Type B pancreatic cell (in vitro differentiated cells): ENCODE measurements around the gene ECSCR. TPM values are rescaled to one million over a fixed set of nuclear protein-coding genes. Genes with fewer than 3 reads are reported as not detected.

ENCODE experiments used
- DNase-seq: peaks from one replicate; pipeline ENCODE4 v3.0.0; 2021; ENCODE audit warnings: mixed read lengths; ENCODE audit not compliant: unreplicated experiment; ENCODE audit errors: extremely low spot score
- H3K27ac Mint-ChIP-seq: 2 replicates; pipeline ENCODE4 v1.8.0; 2021; ENCODE audit warnings: mild to moderate bottlenecking, mixed read lengths
- H3K27me3 Mint-ChIP-seq: 2 replicates; pipeline ENCODE4 v1.8.0; 2021; ENCODE audit warnings: mixed read lengths
- H3K36me3 Mint-ChIP-seq: 2 replicates; pipeline ENCODE4 v1.8.0; 2021; ENCODE audit warnings: mixed read lengths
- H3K4me1 Mint-ChIP-seq: one replicate; pipeline ENCODE4 v1.8.0; 2021; ENCODE audit warnings: mixed read lengths; ENCODE audit not compliant: unreplicated experiment
- H3K4me3 Mint-ChIP-seq: 2 replicates; pipeline ENCODE4 v1.8.0; 2021; ENCODE audit warnings: mild to moderate bottlenecking, mixed read lengths
- H3K9me3 Mint-ChIP-seq: 2 replicates; pipeline ENCODE4 v1.8.0; 2021; ENCODE audit warnings: mixed read lengths
- CTCF ChIP-seq: fragments of 200-600 bp; sonication (generic); conservative IDR thresholded peaks from 2 replicates; pipeline ENCODE4 v1.5.0; 2021; ENCODE audit warnings: antibody characterized with exemption, mild to moderate bottlenecking
- total RNA-seq: library from RNA; stranded (reverse); gene quantifications from 2 replicates; pipeline ENCODE4 v1.2.1, GENCODE V29; 2021; ENCODE audit warnings: low replicate concordance

Gene ECSCR
- total RNA-seq, 1 donor from 2014 or later: not detected

GRCh38 chr5:139453683-139454567 is 8.6 kb downstream of the ECSCR start:
- no peak for DNase-seq
- Mint-ChIP-seq H3K4me1 (peaks cover 1% of the 10 kb centered on the region), H3K4me3 (no peak overlapping the region), H3K36me3 (no peaks in the 10 kb centered on the region), H3K27ac (no peak overlapping the region), H3K27me3 (peaks cover 2% of the 10 kb centered on the region), H3K9me3 (no peaks in the 10 kb centered on the region)
- no peak for TF ChIP-seq CTCF

GRCh38 chr5:139451878-139452660 is 10.5 kb downstream of the ECSCR start:
- no peak for TF ChIP-seq CTCF
- Mint-ChIP-seq H3K36me3 (no peaks in the 10 kb centered on the region), H3K4me1 (no peaks in the 10 kb centered on the region), H3K27me3 (peaks cover 5% of the 10 kb centered on the region), H3K27ac (no peak overlapping the region), H3K9me3 (no peaks in the 10 kb centered on the region), H3K4me3 (no peak overlapping the region)
- no peak for DNase-seq

GRCh38 chr5:139451176-139451575 is 11.4 kb downstream of the ECSCR start:
- H3K4me3 Mint-ChIP-seq: no peak overlapping the region
- peaks cover 5% of the 10 kb centered on the region for H3K27me3 Mint-ChIP-seq
- H3K36me3 Mint-ChIP-seq: no peaks in the 10 kb centered on the region
- TF ChIP-seq CTCF: no peak
- no peaks in the 10 kb centered on the region for H3K9me3 Mint-ChIP-seq
- no peak overlapping the region for H3K27ac Mint-ChIP-seq
- DNase-seq: no peak
- H3K4me1 Mint-ChIP-seq: no peaks in the 10 kb centered on the region

- H3K4me1 Mint-ChIP-seq: peaks cover 7% of the 10 kb centered on the region
- no peak for DNase-seq
- H3K27ac Mint-ChIP-seq: no peak overlapping the region
- H3K9me3 Mint-ChIP-seq: no peaks in the 10 kb centered on the region
- no peak for TF ChIP-seq CTCF
- no peak overlapping the region for H3K4me3 Mint-ChIP-seq
- H3K27me3 Mint-ChIP-seq: peaks cover 10% of the 10 kb centered on the region
- no peaks in the 10 kb centered on the region for H3K36me3 Mint-ChIP-seq
These were observed 15.4 kb downstream of the ECSCR start for GRCh38 chr5:139446956-139447779.

GRCh38 chr5:139445325-139446170 is 17.0 kb downstream of the ECSCR start:
- Mint-ChIP-seq H3K27ac (no peak overlapping the region), H3K27me3 (peaks cover 15% of the 10 kb centered on the region), H3K4me1 (peaks cover 7% of the 10 kb centered on the region), H3K36me3 (no peaks in the 10 kb centered on the region), H3K4me3 (no peak overlapping the region), H3K9me3 (no peaks in the 10 kb centered on the region)
- DNase-seq: no peak
- no peak for TF ChIP-seq CTCF
